GM23338 (cell line): Measurements from ENCODE around the gene ADGRG1. TPM values are rescaled to one million over a fixed set of nuclear protein-coding genes. Genes with fewer than 3 reads are reported as not detected.

ENCODE experiments used
- ATAC-seq: fragments of 200-7000 bp; cut with Tn5 transposase; 3 replicates; pipeline ENCODE4 v1.9.1; 2020
- DNase-seq: peaks from one replicate; pipeline ENCODE4 v3.0.0-alpha.2; 2015; ENCODE audit warnings: low spot score
- H2AFZ ChIP-seq: fragments of 200-600 bp; sonication (generic); 2 replicates; pipeline ENCODE4 v1.8.0; 2016; ENCODE audit warnings: antibody characterized with exemption, mild to moderate bottlenecking, moderate library complexity
- H3F3A ChIP-seq: fragments of 200-600 bp; sonication (generic); replicated peaks from 2 replicates; pipeline ENCODE4 v1.8.0; 2017; ENCODE audit warnings: antibody characterized with exemption, mixed run types, low read depth
- H3K27ac ChIP-seq: fragments of 200-600 bp; sonication (generic); 2 replicates; pipeline ENCODE4 v1.6.1; 2016; ENCODE audit warnings: low read depth
- H3K27me3 ChIP-seq: fragments of 200-600 bp; sonication (generic); 2 replicates; pipeline ENCODE4 v1.8.0; 2016; ENCODE audit warnings: mild to moderate bottlenecking, mixed run types, moderate library complexity; ENCODE audit not compliant: insufficient read depth
- H3K36me3 ChIP-seq: fragments of 200-600 bp; sonication (generic); 2 replicates; pipeline ENCODE4 v1.8.0; 2016; ENCODE audit warnings: mild to moderate bottlenecking; ENCODE audit not compliant: insufficient read depth
- H3K4me1 ChIP-seq: fragments of 200-600 bp; sonication (generic); 2 replicates; pipeline ENCODE4 v1.8.0; 2016; ENCODE audit warnings: mild to moderate bottlenecking, moderate library complexity; ENCODE audit not compliant: insufficient read depth
- H3K4me2 ChIP-seq: fragments of 200-600 bp; sonication (generic); 2 replicates; pipeline ENCODE4 v1.7.1; 2017; ENCODE audit warnings: mixed run types
- H3K4me3 ChIP-seq: fragments of 200-600 bp; sonication (generic); 2 replicates; pipeline ENCODE4 v1.6.1; 2016; ENCODE audit warnings: mixed run types
- H3K79me2 ChIP-seq: fragments of 200-600 bp; sonication (generic); replicated peaks from 2 replicates; pipeline ENCODE4 v1.8.0; 2017; ENCODE audit warnings: mild to moderate bottlenecking; ENCODE audit not compliant: insufficient read depth
- H3K9me2 ChIP-seq: fragments of 200-600 bp; sonication (generic); 2 replicates; pipeline ENCODE4 v1.8.0; 2017; ENCODE audit not compliant: insufficient read depth
- H4K20me1 ChIP-seq: fragments of 200-600 bp; sonication (generic); replicated peaks from 2 replicates; pipeline ENCODE4 v1.8.0; 2017; ENCODE audit warnings: mild to moderate bottlenecking; ENCODE audit not compliant: insufficient read depth
- H3K27ac Mint-ChIP-seq: 2 replicates; pipeline ENCODE4 v1.8.0; 2020; ENCODE audit warnings: inconsistent platforms, mild to moderate bottlenecking, moderate library complexity, mixed read lengths
- H3K27me3 Mint-ChIP-seq: 3 replicates; pipeline ENCODE4 v1.8.0; 2022; ENCODE audit warnings: low read depth, mild to moderate bottlenecking, moderate library complexity, mixed read lengths, inconsistent platforms; ENCODE audit not compliant: insufficient read depth, poor library complexity
- H3K36me3 Mint-ChIP-seq: 3 replicates; pipeline ENCODE4 v1.8.0; 2021; ENCODE audit warnings: low read depth, mild to moderate bottlenecking, inconsistent platforms, moderate library complexity, mixed read lengths
- H3K4me1 Mint-ChIP-seq: 3 replicates; pipeline ENCODE4 v1.8.0; 2020; ENCODE audit warnings: mild to moderate bottlenecking, inconsistent platforms, mixed read lengths
- H3K4me3 Mint-ChIP-seq: 3 replicates; pipeline ENCODE4 v1.8.0; 2021; ENCODE audit warnings: moderate library complexity, mild to moderate bottlenecking, inconsistent platforms, mixed read lengths
- H3K9me3 Mint-ChIP-seq: 3 replicates; pipeline ENCODE4 v1.8.0; 2020; ENCODE audit warnings: moderate library complexity, mild to moderate bottlenecking, inconsistent platforms, mixed read lengths
- CTCF ChIP-seq, 2 experiments: fragments of 200-600 bp in 1 of 2; sonication (generic) in 1 of 2; conservative IDR thresholded peaks; 2 replicates each; pipeline versions ENCODE4 v1.5.1 to v1.6.1; 2016 to 2017; ENCODE audit warnings: antibody characterized with exemption in 2 of 2, low read depth in 2 of 2, mild to moderate bottlenecking in 2 of 2, moderate library complexity in 1 of 2
- EZH2 ChIP-seq: fragments of 200-600 bp; sonication (generic); IDR thresholded peaks from one replicate; pipeline ENCODE4 v1.8.0; 2017; ENCODE audit warnings: antibody characterized with exemption, mild to moderate bottlenecking, low read depth; ENCODE audit not compliant: unreplicated experiment
- EZH2phosphoT487 ChIP-seq: fragments of 200-600 bp; sonication (generic); IDR thresholded peaks from one replicate; pipeline ENCODE4 v1.8.1; 2018; ENCODE audit warnings: antibody characterized with exemption; ENCODE audit not compliant: unreplicated experiment
- POLR2AphosphoS5 ChIP-seq: IDR thresholded peaks from 2 replicates; pipeline ENCODE4 v1.6.1; 2016; ENCODE audit warnings: antibody characterized with exemption, low read depth
- REST ChIP-seq: IDR thresholded peaks from one replicate; pipeline ENCODE4 v1.6.1; 2018; ENCODE audit warnings: antibody characterized with exemption; ENCODE audit not compliant: unreplicated experiment
- ZNF114 ChIP-seq: fragments of 250-450 bp; sonication (Bioruptor Pico); IDR thresholded peaks from 2 replicates; pipeline ENCODE4 v1.5.0; 2020; ENCODE audit warnings: mild to moderate bottlenecking, moderate library complexity
- ZNF331 ChIP-seq: fragments of 250-450 bp; sonication (Bioruptor Pico); IDR thresholded peaks from 2 replicates; pipeline ENCODE4 v1.5.0; 2020; ENCODE audit warnings: low read depth, mild to moderate bottlenecking, moderate library complexity
- polyA plus RNA-seq: library from polyadenylated mRNA; unstranded; fragments of >200 nt; fragmentation: Nextera tagmentation; extraction: Ambion mirVana; gene quantifications from 2 replicates; pipeline ENCODE4 v1.2.1, GENCODE V29; 2016
- total RNA-seq: library from RNA; depleted of rRNA; stranded (reverse); fragments of >200 nt; shearing (Covaris generic); gene quantifications from 2 replicates; pipeline ENCODE4 v1.2.3, GENCODE V29; 2014

Gene ADGRG1
- total and polyA plus RNA-seq, 2 experiments from 2014 or later, result 0.14 to 0.47 TPM

- no peak overlapping the region for H3K4me3 ChIP-seq
- H3K27ac ChIP-seq, result no peak overlapping the region
- H3K4me1 ChIP-seq, result no peaks in the 10 kb centered on the region
- H3K4me2 ChIP-seq, result no peak overlapping the region
- TF ChIP-seq CTCF (conservative IDR thresholded peaks at IDR 0.05; ENCODE audit: low read depth in 2 of 2), result no peak
- no peak for TF ChIP-seq REST
- no peak for TF ChIP-seq ZNF331 (CRISPR knock-in tag)
- no peak for TF ChIP-seq POLR2AphosphoS5
- TF ChIP-seq EZH2, result no peak
- no peak for TF ChIP-seq EZH2phosphoT487
- Mint-ChIP-seq H3K9me3 (no peaks in the 10 kb centered on the region), H3K36me3 (no peaks in the 10 kb centered on the region), H3K27me3 (peaks cover 16% of the 10 kb centered on the region), H3K4me1 (no peaks in the 10 kb centered on the region), H3K27ac (no peak overlapping the region), H3K4me3 (no peak overlapping the region)
- DNase-seq (no peak), ATAC-seq (no peak)
- no peaks in the 10 kb centered on the region for H3K9me2 ChIP-seq
- H3F3A ChIP-seq, result no peaks in the 10 kb centered on the region
- no peaks in the 10 kb centered on the region for H3K36me3 ChIP-seq
- H3K79me2 ChIP-seq, result no peaks in the 10 kb centered on the region
- H2AFZ ChIP-seq, result no peak overlapping the region
- H3K27me3 ChIP-seq, result no peaks in the 10 kb centered on the region
- no peaks in the 10 kb centered on the region; the same call in 1 of the 2 replicates for H4K20me1 ChIP-seq
Measured at GRCh38 chr16:57647136-57647875, 18.9 kb downstream of the ADGRG1 start.

GRCh38 chr16:57648125-57648524 is 19.7 kb downstream of the ADGRG1 start:
- H3K4me1 ChIP-seq, result no peaks in the 10 kb centered on the region
- no peaks in the 10 kb centered on the region for H3K4me1 Mint-ChIP-seq
- H3K27me3 Mint-ChIP-seq, result peaks cover 16% of the 10 kb centered on the region
- H3K9me2 ChIP-seq, result no peaks in the 10 kb centered on the region
- no peaks in the 10 kb centered on the region for H3K79me2 ChIP-seq
- no peaks in the 10 kb centered on the region for H3K9me3 Mint-ChIP-seq
- no peak overlapping the region for H3K27ac ChIP-seq
- H3K36me3 ChIP-seq, result no peaks in the 10 kb centered on the region
- H3K27me3 ChIP-seq, result no peaks in the 10 kb centered on the region
- H4K20me1 ChIP-seq, result no peaks in the 10 kb centered on the region
- no peak overlapping the region for H3K4me2 ChIP-seq
- H2AFZ ChIP-seq, result no peak overlapping the region
- H3K4me3 Mint-ChIP-seq, result no peak overlapping the region
- H3F3A ChIP-seq, result no peaks in the 10 kb centered on the region
- no peak overlapping the region for H3K4me3 ChIP-seq
- no peaks in the 10 kb centered on the region for H3K36me3 Mint-ChIP-seq
- ATAC-seq (no peak), DNase-seq (no peak)
- H3K27ac Mint-ChIP-seq, result no peak overlapping the region
- TF ChIP-seq POLR2AphosphoS5, result no peak
- no peak for TF ChIP-seq CTCF (conservative IDR thresholded peaks at IDR 0.05; ENCODE audit: low read depth in 2 of 2)
- no peak for TF ChIP-seq EZH2
- TF ChIP-seq ZNF114 (CRISPR knock-in tag), result no peak
